Thoracic aorta (tissue), 2 donors: ENCODE measurements around the gene CALML5. TPM values are rescaled to one million over a fixed set of nuclear protein-coding genes. Genes with fewer than 3 reads are reported as not detected.

Experiments used
- ATAC-seq: fragments of 150-250 bp; one replicate; pipeline ENCODE4 v1.8.0; 2017; ENCODE audit warnings: low read depth; ENCODE audit not compliant: insufficient number of reproducible peaks, low FRiP score
- DNase-seq: peaks from one replicate; pipeline ENCODE4 v3.0.0-alpha.2; 2020; ENCODE audit warnings: low spot score
- H3K27ac ChIP-seq, 2 donors: fragments of 200-600 bp; sonication (generic); 1 replicate in 1 of 2; 2 replicates in 1 of 2; pipeline ENCODE4 v1.5.1; 2016; ENCODE audit warnings: mild to moderate bottlenecking in 2 of 2, moderate library complexity in 2 of 2
- H3K27me3 ChIP-seq: fragments of 200-600 bp; sonication (generic); replicated peaks from 2 replicates; pipeline ENCODE4 v1.6.0; 2016; ENCODE audit warnings: mild to moderate bottlenecking; ENCODE audit not compliant: insufficient read depth
- H3K36me3 ChIP-seq: fragments of 200-600 bp; sonication (generic); one replicate; pipeline ENCODE4 v1.5.1; 2016
- H3K4me1 ChIP-seq, 2 donors: fragments of 200-600 bp; sonication (generic); 1 replicate in 1 of 2; 2 replicates in 1 of 2; pipeline versions ENCODE4 v1.5.1 to v1.6.0; 2016; ENCODE audit warnings: low read depth in 2 of 2, mild to moderate bottlenecking in 1 of 2; ENCODE audit not compliant: control insufficient read depth in 1 of 2
- H3K4me3 ChIP-seq: fragments of 200-600 bp; sonication (generic); 2 replicates; pipeline ENCODE4 v1.5.1; 2016; ENCODE audit warnings: mild to moderate bottlenecking
- H3K9me3 ChIP-seq: fragments of 200-600 bp; sonication (generic); 2 replicates; pipeline ENCODE4 v1.5.1; 2016
- CTCF ChIP-seq: fragments of 200-600 bp; sonication (generic); IDR thresholded peaks from one replicate; pipeline ENCODE4 v1.5.1; 2019; ENCODE audit warnings: antibody characterized with exemption
- total RNA-seq, 2 donors: library from RNA; depleted of rRNA; stranded (reverse); fragments of >200 nt; gene quantifications; one replicate each; pipeline versions ENCODE4 v1.1.0 to v1.2.3, GENCODE V29; 2016

The CALML5 gene
- total RNA-seq, 2 donors from 2014 or later = 3.7 TPM; not detected in 1

DNA sequence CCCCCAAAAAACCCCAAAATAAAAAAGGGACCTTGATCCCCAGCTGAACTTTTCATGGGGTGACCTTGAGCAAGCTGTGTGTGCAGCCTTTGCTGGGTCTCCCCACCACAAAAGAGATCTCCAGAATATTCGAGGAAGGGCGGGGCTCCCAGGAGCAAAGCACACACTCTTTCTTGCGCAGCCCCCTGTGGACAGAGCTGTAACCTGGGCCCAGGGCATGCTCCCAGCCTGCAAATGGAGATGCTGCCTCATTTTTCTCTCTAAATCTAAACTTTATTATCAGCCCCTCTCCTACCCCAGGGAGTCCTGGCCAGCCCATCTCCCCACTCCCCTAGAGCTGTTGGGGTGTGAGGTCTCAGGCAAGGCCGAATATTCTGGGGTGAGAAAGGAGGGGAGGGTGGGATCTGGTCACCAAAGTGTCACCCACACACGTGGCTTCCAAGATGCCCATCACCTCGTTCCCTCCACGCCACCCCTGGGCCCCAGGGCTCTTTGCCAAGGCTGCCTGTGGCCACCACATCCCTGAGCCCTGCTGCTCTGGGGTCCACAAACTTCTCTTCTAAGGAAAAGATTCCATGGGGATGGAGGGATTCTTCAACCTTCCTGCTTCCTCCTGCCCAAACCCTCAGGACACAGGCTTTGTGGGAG lies 23.7 kb upstream of the CALML5 start:
- no peaks in the 10 kb centered on the region for H3K9me3 ChIP-seq
- H3K27ac ChIP-seq = no peak overlapping the region
- ATAC-seq (no peak), DNase-seq (no peak)
- no peaks in the 10 kb centered on the region for H3K36me3 ChIP-seq
- H3K27me3 ChIP-seq = no peaks in the 10 kb centered on the region
- no peak for TF ChIP-seq CTCF
- H3K4me3 ChIP-seq = no peak overlapping the region
- no peaks in the 10 kb centered on the region for H3K4me1 ChIP-seq

DNA sequence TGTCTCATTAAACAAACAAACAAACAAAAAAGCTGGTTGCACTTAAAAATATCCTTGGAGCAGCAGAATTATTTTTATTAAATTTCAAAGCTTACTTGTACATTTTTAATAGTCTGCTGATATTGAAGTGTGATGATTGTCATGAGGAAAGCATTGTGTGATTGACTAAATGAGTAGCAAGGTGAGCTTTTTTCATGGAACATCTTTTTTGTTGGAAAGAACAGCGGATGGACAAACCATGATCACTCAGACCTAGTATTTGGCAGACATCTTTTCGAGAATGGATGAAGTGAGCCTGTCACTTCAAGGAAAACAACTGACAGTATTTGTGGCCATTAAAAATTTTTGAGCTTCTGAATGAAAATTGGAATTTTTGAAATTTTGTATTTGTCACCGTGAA lies 19.7 kb upstream of the CALML5 start:
- Histone ChIP-seq H3K36me3 (no peaks in the 10 kb centered on the region), H3K27me3 (no peaks in the 10 kb centered on the region), H3K9me3 (no peaks in the 10 kb centered on the region), H3K4me1 (no peaks in the 10 kb centered on the region), H3K27ac (no peak overlapping the region), H3K4me3 (no peak overlapping the region)
- TF ChIP-seq CTCF = no peak
- DNase-seq = no peak
- ATAC-seq = no peak

GRCh38 chr10:5518143-5518542 lies 18.8 kb upstream of the CALML5 start:
- no peaks in the 10 kb centered on the region for H3K27me3 ChIP-seq

DNA sequence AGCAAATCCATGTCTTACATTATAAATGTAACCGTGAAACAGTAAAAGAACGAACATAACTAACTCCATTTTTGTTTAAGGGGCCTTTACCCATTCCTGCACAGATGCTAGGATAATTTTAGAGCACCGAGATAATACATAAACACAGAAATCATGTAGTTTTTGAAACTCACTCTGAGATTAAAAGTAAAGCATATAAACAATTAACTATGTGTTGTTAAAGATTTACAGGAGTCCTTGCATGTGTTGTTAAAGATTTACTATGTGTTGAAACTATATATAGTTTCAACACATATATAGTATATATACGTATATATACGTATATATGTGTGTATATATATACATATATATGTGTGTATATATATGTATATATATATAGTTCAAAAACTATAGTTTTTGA lies 18.2 kb upstream of the CALML5 start:
- DNase-seq (no peak), ATAC-seq (no peak)
- Histone ChIP-seq H3K36me3 (no peaks in the 10 kb centered on the region), H3K9me3 (no peaks in the 10 kb centered on the region), H3K27ac (no peak overlapping the region), H3K4me3 (no peak overlapping the region), H3K4me1 (no peaks in the 10 kb centered on the region), H3K27me3 (no peaks in the 10 kb centered on the region)
- TF ChIP-seq CTCF = no peak

More at GRCh38 chr10:5518143-5518542, 18.8 kb upstream of the CALML5 start:
- Histone ChIP-seq H3K4me1 (no peaks in the 10 kb centered on the region), H3K27ac (no peak overlapping the region), H3K36me3 (no peaks in the 10 kb centered on the region), H3K9me3 (no peaks in the 10 kb centered on the region), H3K4me3 (no peak overlapping the region)
- DNase-seq = no peak
- no peak for ATAC-seq
- no peak for TF ChIP-seq CTCF

- no peaks in the 10 kb centered on the region for H3K4me1 ChIP-seq
- no peaks in the 10 kb centered on the region for H3K27me3 ChIP-seq
- no peak overlapping the region for H3K4me3 ChIP-seq
- H3K9me3 ChIP-seq = no peaks in the 10 kb centered on the region
- DNase-seq (no peak), ATAC-seq (no peak)
- no peaks in the 10 kb centered on the region for H3K36me3 ChIP-seq
- no peak overlapping the region for H3K27ac ChIP-seq
- no peak for TF ChIP-seq CTCF
Observed at GRCh38 chr10:5515948-5516761, 16.8 kb upstream of the CALML5 start.
